Hair follicular keratinocyte (primary cell): ENCODE measurements around the gene PLGLB2. TPM values are rescaled to one million over a fixed set of nuclear protein-coding genes. Genes with fewer than 3 reads are reported as not detected.

Experiments used
- total RNA-seq: library from RNA; depleted of rRNA; stranded (reverse); fragments of >200 nt; gene quantifications from 2 replicates; pipeline ENCODE4 v1.2.3, GENCODE V29; 2015

The PLGLB2 gene
- total RNA-seq = 0.23 and 4.1 TPM in 2 replicates

DNA sequence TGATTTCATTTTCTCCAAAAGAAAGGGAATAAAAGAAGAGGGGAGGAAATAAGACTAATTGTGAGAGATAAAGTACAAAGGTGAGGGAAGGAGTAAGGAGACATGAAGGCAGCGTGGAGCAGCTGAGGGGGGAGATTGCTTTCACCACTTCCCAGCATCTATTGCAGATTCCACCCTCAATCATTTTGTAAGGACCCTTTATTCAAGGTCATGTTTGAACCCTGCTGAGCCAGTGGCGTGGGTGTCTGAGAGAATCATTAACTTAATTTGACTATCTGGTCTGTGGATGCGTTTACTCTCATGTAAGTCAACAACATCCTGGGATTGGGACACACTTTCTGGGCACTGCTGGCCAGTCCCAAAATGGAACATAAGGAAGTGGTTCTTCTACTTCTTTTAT, at the start of gene PLGLB2:
Gene PLGLB2, plus strand, starts transcription at position 297 of the 400 bp plus-strand sequence. Its CDS starts 67 bp downstream, at position 364.

Other genes starting within 250 kb of the PLGLB2 start
- 0.23 TPM in 1 of 2 replicates, not detected in the other for gene RGPD2, start 77.7 kb downstream of the PLGLB2 start, total RNA-seq